ENCODE results near the gene GABBR2. TPM values are rescaled to one million over a fixed set of nuclear protein-coding genes. Genes with fewer than 3 reads are reported as not detected.

Gene GABBR2
- total and polyA plus RNA-seq, 9 of the 15 experiments (the other 6 are each of a cell fraction or from before 2014, with no cell fraction given), result 0.15 to 1.9 (median 0.32) TPM

- 17% methylated on average over 1 of the region's 1 CpG for WGBS (ENCODE audit: insufficient coverage, low coverage, missing lambda C conversion rate)
- Histone ChIP-seq H3K4me1 (replicated peaks in 1 of 2; ENCODE audit: control insufficient read depth in 2 of 2, insufficient read depth in 2 of 2, low read length in 2 of 2) (peaks cover 0 to 4% of the 10 kb centered on the region in 2 experiments; a peak in 2 of 5 replicates), H3K27me3 (ENCODE audit: control insufficient read depth in 2 of 2, insufficient read depth in 2 of 2, low read length in 2 of 2) (peaks cover 2 to 20% of the 10 kb centered on the region in 2 experiments; a peak in 3 of 5 replicates), H3K4me3 (no peak overlapping the region), H3K9me1 (ENCODE audit: control insufficient read depth, insufficient read depth, low read length) (no peaks in the 10 kb centered on the region), H3K9me3 (replicated peaks; ENCODE audit: control insufficient read depth, insufficient read depth, low read depth, low read length) (no peaks in the 10 kb centered on the region), H3K4me2 (ENCODE audit: insufficient read depth, low read length) (no peak overlapping the region), H4K20me1 (replicated peaks; ENCODE audit: control insufficient read depth, insufficient read depth, low read length) (0 out of 2 replicates have a peak, but pooled peaks cover 4% of the 10 kb centered on the region), H3K9ac (ENCODE audit: insufficient read depth in 1 of 2, low read depth in 2 of 2, low read length in 2 of 2) (no peak overlapping the region), H3K36me3 (ENCODE audit: control insufficient read depth, insufficient read depth, low read length) (no peaks in the 10 kb centered on the region), H2AFZ (ENCODE audit: low read depth, low read length) (no peak overlapping the region), H3K27ac (ENCODE audit: extremely low read depth, low read depth, low read length) (no peak overlapping the region), H3K79me2 (ENCODE audit: control insufficient read depth, insufficient read depth, low read length) (no peaks in the 10 kb centered on the region)
- no TSS peak for BruUV-seq (replicated peaks)
- POLR2A ChIA-PET, result no interaction called here
- intact Hi-C loops (cut with micrococcal nuclease) (no loop called here), in situ Hi-C loops (cut with MboI) (no loop called here)
- no peak; the same call in 2 of the 3 replicates for ATAC-seq
- TF ChIP-seq MBD2 (IDR thresholded peaks at IDR 0.05; ENCODE audit: borderline replicate concordance, low read depth) (no peak), ZNF696 (CRISPR knock-in tag; conservative IDR thresholded peaks at IDR 0.05) (no peak), TAF1 (IDR thresholded peaks at IDR 0.05; ENCODE audit: control insufficient read depth, extremely low read depth, insufficient read depth, low read length, severe bottlenecking) (no peak), TSHZ1 (CRISPR knock-in tag; IDR thresholded peaks at IDR 0.05) (no peak), NFYB (IDR thresholded peaks at IDR 0.05; ENCODE audit: extremely low read depth, insufficient read length) (no peak), GABPB1 (CRISPR knock-in tag; IDR thresholded peaks at IDR 0.05) (no peak), ZNF77 (CRISPR knock-in tag; IDR thresholded peaks at IDR 0.05) (no peak), FOXJ3 (CRISPR knock-in tag; IDR thresholded peaks at IDR 0.05) (no peak), SPI1 (IDR thresholded peaks at IDR 0.05; ENCODE audit: borderline replicate concordance, low read depth, low read length) (no peak)
- CTCF ChIA-PET (ENCODE audit: low intra/inter-chr PET ratio), result no interaction called here
- no peak for FAIRE-seq
- no peak for DNase-seq (ENCODE audit: extremely low read depth in 1 of 4, low spot score in 3 of 4)
Measured at GRCh38 chr9:98687911-98688310, 20.8 kb downstream of the GABBR2 start.

Measured in K562 (cell line).